ENCODE results near the gene IQSEC1. TPM values are rescaled to one million over a fixed set of nuclear protein-coding genes. Genes with fewer than 3 reads are reported as not detected.

IQSEC1 gene
- total and polyA plus RNA-seq, 2 of the 8 experiments (the other 6 are each of a cell fraction or from before 2014, with no cell fraction given), result 6.8 to 28.8 TPM

GRCh38 chr3:12968541-12968940, 104.7 kb downstream of the IQSEC1 start (continued):
- TF ChIP-seq, protein P1, sequence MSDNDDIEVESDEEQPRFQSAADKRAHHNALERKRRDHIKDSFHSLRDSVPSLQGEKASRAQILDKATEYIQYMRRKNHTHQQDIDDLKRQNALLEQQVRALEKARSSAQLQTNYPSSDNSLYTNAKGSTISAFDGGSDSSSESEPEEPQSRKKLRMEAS (IDR thresholded peaks at IDR 0.05), result no peak
- no peak for TF ChIP-seq GABPA (IDR thresholded peaks at IDR 0.05; ENCODE audit: borderline replicate concordance, insufficient read depth, low read length)
- TF ChIP-seq SUZ12 (IDR thresholded peaks at IDR 0.05; ENCODE audit: low read length), result no peak
